Sciatic nerve (tissue), 2 donors: Measurements from ENCODE around the gene TPSB2. TPM values are rescaled to one million over a fixed set of nuclear protein-coding genes. Genes with fewer than 3 reads are reported as not detected.
A peak's percentile ranks its signal among the peaks of the same experiment; 100 is the strongest.
"Not testable (repeated sequence)": the region's sequence is repeated elsewhere in the genome, so short reads cannot be mapped to it uniquely, and the experiment has no call there.

ENCODE experiments used
- ATAC-seq: fragments of 200-7000 bp; cut with Tn5 transposase; one replicate; pipeline ENCODE4 v1.9.1; 2020; ENCODE audit warnings: mild to moderate bottlenecking, moderate library complexity
- DNase-seq: peaks from one replicate; pipeline ENCODE4 v3.0.0-alpha.2; 2020; ENCODE audit warnings: low spot score
- intact Hi-C: fragments of 100-400 bp; cut with DNase I; formaldehyde crosslinking; loops from one replicate; pipeline ENCODE4 v1.14.2; 2022
- total RNA-seq: library from RNA; stranded (reverse); fragmentation: NEBNext Ultra II Directional; extraction: Animal tissue kit (Norgen Biotek cat#: 25700); gene quantifications from one replicate; pipeline ENCODE4 v1.2.1, GENCODE V29; 2021
- donor health status: DM: no; HTN: no; CAD: no.
- donor health status: DM: no; HTN: no; CAD: no.

Gene TPSB2
- total RNA-seq, result 18.5 TPM

GRCh38 chr16:1230084-1230470, at the start of gene TPSB2:
Gene TPSB2, minus strand, starts transcription at chr16:1230184. Its CDS starts 233 bp downstream, at chr16:1229951.
- intact Hi-C loops, result not testable (repeated sequence)
- peak; percentile 20 for ATAC-seq

DNA sequence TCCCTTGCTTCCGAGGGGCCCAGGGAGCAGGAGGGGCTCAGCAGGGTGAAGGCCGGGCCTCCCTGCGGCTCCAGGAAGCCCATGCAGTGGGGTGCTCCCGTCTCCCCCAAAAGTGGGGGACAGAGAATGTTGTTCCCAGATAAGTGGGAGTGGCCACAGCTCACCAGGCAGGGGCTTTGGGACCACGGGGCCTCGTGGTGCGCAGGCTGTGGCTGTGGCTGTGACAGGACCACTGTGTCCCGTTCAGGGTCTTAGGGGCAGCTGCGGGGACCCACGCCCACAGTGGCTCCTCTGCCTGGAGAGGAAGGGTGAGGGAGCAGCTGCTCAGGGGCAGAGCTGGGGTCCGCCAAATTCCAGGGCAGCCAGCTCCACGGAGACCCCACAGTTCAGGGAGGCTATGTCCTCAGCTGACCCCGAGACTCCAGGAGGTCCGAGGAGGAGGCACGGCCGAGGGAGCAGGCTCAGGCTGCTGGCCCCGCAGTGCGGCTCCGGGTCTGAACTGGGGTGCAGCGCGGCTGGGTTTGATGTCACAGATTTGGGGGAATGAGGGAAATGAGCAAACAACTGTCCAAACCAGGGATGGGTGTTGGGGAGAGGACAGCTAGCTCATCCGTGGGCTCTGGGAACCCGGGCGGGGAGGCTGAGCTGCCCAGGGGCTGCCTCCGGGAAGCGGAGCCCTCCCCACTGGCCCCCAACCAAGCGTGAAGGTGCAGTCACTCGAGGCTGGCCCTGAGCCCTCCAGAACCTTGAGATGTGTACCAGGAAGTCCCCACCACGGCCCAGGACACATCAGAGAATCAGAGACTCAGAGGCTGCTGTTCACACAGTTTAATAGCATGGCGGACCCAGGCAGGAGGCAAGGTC, 49.3 kb upstream of the TPSB2 start:
- intact Hi-C loops, result no loop called here
- DNase-seq, result no peak
- no peak for ATAC-seq

More at GRCh38 chr16:1230084-1230470, at the start of gene TPSB2:
- not testable (repeated sequence) for DNase-seq

- ATAC-seq, result no peak
- intact Hi-C loops, result no loop called here
- DNase-seq, result no peak
Measured at GRCh38 chr16:1278477-1278876, 48.5 kb upstream of the TPSB2 start.

GRCh38 chr16:1277617-1278282, 47.8 kb upstream of the TPSB2 start:
- DNase-seq, result no peak
- ATAC-seq, result no peak
- intact Hi-C loops, result no loop called here

GRCh38 chr16:1277151-1277598, 47.2 kb upstream of the TPSB2 start:
- intact Hi-C loops, result no loop called here
- no peak for ATAC-seq
- DNase-seq, result no peak

DNA sequence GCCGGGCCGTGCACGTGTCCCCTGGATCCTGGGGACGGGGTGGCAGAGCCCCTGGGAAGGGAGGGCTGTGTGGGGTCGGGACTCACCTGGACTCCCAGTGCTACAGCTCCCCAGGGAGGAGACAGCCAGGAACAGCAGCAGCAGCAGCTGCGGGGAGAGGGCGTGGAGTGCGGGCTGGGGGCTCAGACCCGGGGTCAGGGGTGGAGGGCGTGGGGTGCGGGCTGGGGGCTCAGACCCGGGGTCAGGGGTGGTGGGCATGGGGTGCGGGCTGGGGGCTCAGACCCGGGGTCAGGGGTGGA, 46.5 kb upstream of the TPSB2 start:
- intact Hi-C loops, result no loop called here
- DNase-seq (no peak), ATAC-seq (no peak)

- ATAC-seq, result no peak
- intact Hi-C loops, result no loop called here
- DNase-seq, result no peak
Measured at GRCh38 chr16:1275791-1276579, 46.0 kb upstream of the TPSB2 start.

DNA sequence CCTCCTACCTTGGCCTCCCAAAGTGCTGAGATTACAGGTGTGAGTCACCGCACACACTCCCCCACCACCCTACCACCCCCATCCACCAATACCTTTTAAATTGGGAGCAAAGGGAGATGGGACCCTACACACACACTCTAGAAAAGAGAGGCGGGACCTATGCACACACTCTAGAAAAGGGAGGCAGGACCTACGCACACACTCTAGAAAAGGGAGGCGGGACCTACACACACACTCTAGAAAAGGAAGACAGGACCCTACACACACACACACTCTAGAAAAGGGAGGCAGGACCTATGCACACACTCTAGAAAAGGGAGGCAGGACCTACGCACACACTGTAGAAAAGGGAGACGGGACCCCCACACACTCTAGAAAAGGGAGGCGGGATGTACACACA, 44.8 kb upstream of the TPSB2 start:
- ATAC-seq, result no peak
- intact Hi-C loops, result no loop called here
- DNase-seq, result no peak

- intact Hi-C loops, result no loop called here
- no peak for DNase-seq
- no peak for ATAC-seq
Measured at GRCh38 chr16:1273816-1274215, 43.8 kb upstream of the TPSB2 start.

- intact Hi-C loops, result no loop called here
- no peak for ATAC-seq
- DNase-seq, result no peak
Measured at GRCh38 chr16:1272453-1273198, 42.6 kb upstream of the TPSB2 start.

DNA sequence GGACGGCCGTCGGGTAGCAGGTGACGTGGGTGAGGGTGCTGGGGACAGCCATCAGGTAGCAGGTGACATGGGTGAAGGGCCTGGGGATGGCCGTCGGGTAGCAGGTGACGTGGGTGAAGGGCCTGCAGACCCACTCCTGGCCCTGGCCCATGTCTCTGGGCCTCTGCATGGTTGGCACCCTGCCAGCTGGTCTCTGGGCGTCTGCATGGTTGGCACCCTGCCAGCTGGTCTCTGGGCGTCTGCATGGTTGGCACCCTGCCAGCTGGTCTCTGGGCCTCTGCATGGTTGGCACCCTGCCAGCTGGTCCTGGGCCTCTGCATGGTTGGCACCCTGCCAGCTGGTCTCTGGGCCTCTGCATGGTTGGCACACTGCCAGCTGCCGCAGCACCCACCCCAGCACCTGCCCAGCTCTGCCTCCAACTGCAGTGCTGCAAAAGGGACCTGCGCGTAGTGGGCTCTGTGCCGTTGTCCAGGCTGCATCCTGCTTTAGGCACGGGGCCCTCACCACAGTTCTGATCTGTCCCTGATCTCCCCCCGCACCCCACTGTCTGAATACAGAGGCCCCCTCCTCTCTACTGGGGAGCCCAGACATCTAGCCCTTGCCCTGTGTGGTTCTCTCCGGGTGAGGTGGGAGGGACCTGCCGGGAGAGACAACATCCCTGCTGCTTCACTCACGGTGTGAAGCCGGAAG, 41.9 kb upstream of the TPSB2 start:
- DNase-seq, intact Hi-C loops: not testable (repeated sequence)
- ATAC-seq, result peak; percentile 51

- no peak for DNase-seq
- intact Hi-C loops, result no loop called here
- ATAC-seq, result no peak
Measured at GRCh38 chr16:1271380-1271723, 41.4 kb upstream of the TPSB2 start.

DNA sequence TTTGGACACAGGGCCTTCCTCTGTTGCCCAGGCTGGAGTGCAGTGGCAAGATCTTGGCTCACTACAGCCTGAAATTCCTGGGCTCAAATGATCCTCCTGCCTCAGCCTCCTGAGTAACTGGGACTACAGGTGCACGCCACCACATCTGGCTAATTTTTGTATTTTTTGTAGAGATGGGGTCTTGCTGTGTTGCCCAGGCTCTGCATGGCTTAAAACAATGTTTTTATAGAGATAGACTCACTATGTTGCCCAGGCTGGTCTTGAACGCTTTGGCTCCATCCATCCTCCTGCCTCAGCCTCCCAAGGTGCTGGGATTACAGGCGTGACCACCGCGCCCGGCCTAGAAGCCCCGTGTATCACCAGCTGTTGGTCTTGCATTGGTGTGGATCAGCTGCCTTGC, 39.4 kb upstream of the TPSB2 start:
- DNase-seq, intact Hi-C loops, ATAC-seq: not testable (repeated sequence)

- ATAC-seq (no peak), DNase-seq (no peak)
- intact Hi-C loops, result no loop called here
Measured at GRCh38 chr16:1265826-1266225, 35.8 kb upstream of the TPSB2 start.

- ATAC-seq, result no peak
- intact Hi-C loops, result no loop called here
- no peak for DNase-seq
Measured at GRCh38 chr16:1265090-1265630, 35.2 kb upstream of the TPSB2 start.

- intact Hi-C loops, result no loop called here
- DNase-seq, result no peak
- ATAC-seq, result no peak
Measured at GRCh38 chr16:1264345-1265089, 34.5 kb upstream of the TPSB2 start.

- intact Hi-C loops, result no loop called here
- no peak for DNase-seq
- no peak for ATAC-seq
Measured at GRCh38 chr16:1263591-1264344, 33.8 kb upstream of the TPSB2 start.
